ENCODE measurements around the gene NRK. TPM values are rescaled to one million over a fixed set of nuclear protein-coding genes. Genes with fewer than 3 reads are reported as not detected.
"Not testable (repeated sequence)": the region's sequence is repeated elsewhere in the genome, so short reads cannot be mapped to it uniquely, and the experiment has no call there.

The NRK gene
- total and polyA plus RNA-seq, 2 donors from 2014 or later, result 5.0 to 7.9 TPM

- no peak for FAIRE-seq
- Histone ChIP-seq H3K9me3 (ENCODE audit: control insufficient read depth in 2 of 3, insufficient read depth in 1 of 3, low read length in 3 of 3) (no peaks in the 10 kb centered on the region), H3K27me3 (ENCODE audit: control insufficient read depth, insufficient read depth, low read length) (peaks cover 10% of the 10 kb centered on the region), H3K36me3 (ENCODE audit: control insufficient read depth in 2 of 3, insufficient read depth in 3 of 3, low read length in 3 of 3) (no peaks in the 10 kb centered on the region), H3K4me1 (ENCODE audit: control insufficient read depth in 2 of 3, insufficient read depth in 2 of 3, low read depth in 1 of 3, low read length in 3 of 3) (peaks cover 0 to 3% (median 0%) of the 10 kb centered on the region in 3 donors), H3K9ac (ENCODE audit: low read length in 3 of 3) (no peak overlapping the region), H3K4me3 (ENCODE audit: low read length in 3 of 3) (peak overlapping the region in 2 of 3 donors; percentile 12 to 48), H3K27ac (ENCODE audit: low read depth in 2 of 2, low read length in 2 of 2) (no peak overlapping the region)
- no peak for TF ChIP-seq CTCF (IDR thresholded peaks at IDR 0.05; ENCODE audit: borderline replicate concordance, extremely low read depth, insufficient read depth)
- intact Hi-C loops (cut with DNase I), result no loop called here
- DNase-seq, result peak in 1 of 5 donors; percentile 36
Measured at GRCh38 chrX:105823092-105823455, 735 bp downstream of the NRK start.

DNA sequence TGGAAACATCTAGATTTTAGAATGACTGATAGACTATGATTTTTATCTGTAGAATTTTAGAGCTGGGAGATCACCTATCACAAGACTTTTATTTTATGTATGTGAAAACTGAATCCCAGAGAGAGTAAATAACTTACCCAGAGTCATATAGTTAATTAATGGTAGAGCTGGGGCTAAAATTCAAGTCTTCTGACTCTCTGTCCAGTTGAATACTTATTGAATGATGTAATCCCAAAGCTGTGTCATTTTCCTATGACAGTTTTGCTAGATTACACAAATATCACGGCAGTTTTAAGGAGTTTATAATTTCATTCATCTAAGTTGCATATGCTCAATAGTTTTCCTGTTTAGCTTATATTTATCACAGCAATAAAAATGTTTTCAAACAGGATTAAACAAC lies 6.7 kb downstream of the NRK start:
- no peak for TF ChIP-seq CTCF (IDR thresholded peaks at IDR 0.05; ENCODE audit: borderline replicate concordance, extremely low read depth, insufficient read depth)
- H3K27ac ChIP-seq (ENCODE audit: low read depth in 2 of 2, low read length in 2 of 2), result no peak overlapping the region
- FAIRE-seq (peak; percentile 83), DNase-seq (no peak)
- H3K4me1 ChIP-seq (ENCODE audit: control insufficient read depth in 2 of 3, insufficient read depth in 2 of 3, low read depth in 1 of 3, low read length in 3 of 3), result no peaks in the 10 kb centered on the region
- intact Hi-C loops (cut with DNase I), result no loop called here
- H3K9me3 ChIP-seq (ENCODE audit: control insufficient read depth in 2 of 3, insufficient read depth in 1 of 3, low read length in 3 of 3), result no peaks in the 10 kb centered on the region
- no peaks in the 10 kb centered on the region for H3K27me3 ChIP-seq (ENCODE audit: control insufficient read depth, insufficient read depth, low read length)
- H3K9ac ChIP-seq (ENCODE audit: low read length in 3 of 3), result no peak overlapping the region
- no peak overlapping the region for H3K4me3 ChIP-seq (ENCODE audit: low read length in 3 of 3)
- no peaks in the 10 kb centered on the region for H3K36me3 ChIP-seq (ENCODE audit: control insufficient read depth in 2 of 3, insufficient read depth in 3 of 3, low read length in 3 of 3)

- no peaks in the 10 kb centered on the region for H3K4me1 ChIP-seq (ENCODE audit: control insufficient read depth in 2 of 3, insufficient read depth in 2 of 3, low read depth in 1 of 3, low read length in 3 of 3)
- H3K9me3 ChIP-seq (ENCODE audit: control insufficient read depth in 2 of 3, insufficient read depth in 1 of 3, low read length in 3 of 3), result no peaks in the 10 kb centered on the region
- no peak overlapping the region for H3K4me3 ChIP-seq (ENCODE audit: low read length in 3 of 3)
- peak in 4 of 5 donors; percentile 26 to 73 (median 42) for DNase-seq
- H3K36me3 ChIP-seq (ENCODE audit: control insufficient read depth in 2 of 3, insufficient read depth in 3 of 3, low read length in 3 of 3), result no peaks in the 10 kb centered on the region
- no peak overlapping the region for H3K27ac ChIP-seq (ENCODE audit: low read depth in 2 of 2, low read length in 2 of 2)
- H3K27me3 ChIP-seq (ENCODE audit: control insufficient read depth, insufficient read depth, low read length), result peaks cover 2% of the 10 kb centered on the region
- no peak for TF ChIP-seq CTCF (IDR thresholded peaks at IDR 0.05; ENCODE audit: borderline replicate concordance, extremely low read depth, insufficient read depth)
- intact Hi-C loops (cut with DNase I), result no loop called here
- H3K9ac ChIP-seq (ENCODE audit: low read length in 3 of 3), result no peak overlapping the region
- no peak for FAIRE-seq
Measured at GRCh38 chrX:105837232-105837631, 14.9 kb downstream of the NRK start.

DNA sequence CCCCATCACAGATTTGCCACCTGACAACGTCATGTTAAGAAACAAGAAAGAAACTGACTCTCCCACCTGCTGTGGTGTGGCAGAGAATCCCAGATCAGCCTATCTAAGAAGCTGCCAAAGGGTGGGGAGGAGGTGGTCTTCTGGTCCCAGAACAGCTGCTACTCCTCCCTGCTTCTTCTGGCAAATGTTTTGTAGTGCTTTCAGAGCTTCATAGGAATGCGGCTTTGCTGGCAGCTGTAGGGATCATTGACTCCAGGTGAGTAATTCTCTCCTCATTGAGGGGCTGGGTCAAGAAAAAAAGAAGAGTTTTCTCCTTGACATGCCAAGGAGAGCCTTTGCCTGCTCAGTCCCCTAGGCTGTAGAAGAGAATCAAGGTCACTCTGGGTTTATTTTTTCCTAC lies 23.3 kb downstream of the NRK start:
- no peaks in the 10 kb centered on the region for H3K4me1 ChIP-seq (ENCODE audit: control insufficient read depth in 2 of 3, insufficient read depth in 2 of 3, low read depth in 1 of 3, low read length in 3 of 3)
- no peak for FAIRE-seq
- no peaks in the 10 kb centered on the region for H3K36me3 ChIP-seq (ENCODE audit: control insufficient read depth in 2 of 3, insufficient read depth in 3 of 3, low read length in 3 of 3)
- H3K27ac ChIP-seq (ENCODE audit: low read depth in 2 of 2, low read length in 2 of 2), result no peak overlapping the region
- no peak for TF ChIP-seq CTCF (IDR thresholded peaks at IDR 0.05; ENCODE audit: borderline replicate concordance, extremely low read depth, insufficient read depth)
- no peak overlapping the region for H3K9ac ChIP-seq (ENCODE audit: low read length in 3 of 3)
- DNase-seq, result peak in 1 of 5 donors; percentile 10
- peaks cover 8% of the 10 kb centered on the region for H3K27me3 ChIP-seq (ENCODE audit: control insufficient read depth, insufficient read depth, low read length)
- no peaks in the 10 kb centered on the region for H3K9me3 ChIP-seq (ENCODE audit: control insufficient read depth in 2 of 3, insufficient read depth in 1 of 3, low read length in 3 of 3)
- intact Hi-C loops (cut with DNase I), result no loop called here
- H3K4me3 ChIP-seq (ENCODE audit: low read length in 3 of 3), result no peak overlapping the region

- H3K4me1 ChIP-seq (ENCODE audit: control insufficient read depth in 2 of 3, insufficient read depth in 2 of 3, low read depth in 1 of 3, low read length in 3 of 3); H3K36me3 ChIP-seq (ENCODE audit: control insufficient read depth in 2 of 3, insufficient read depth in 3 of 3, low read length in 3 of 3); H3K27ac ChIP-seq (ENCODE audit: low read depth in 2 of 2, low read length in 2 of 2); H3K9me3 ChIP-seq (ENCODE audit: control insufficient read depth in 2 of 3, insufficient read depth in 1 of 3, low read length in 3 of 3); H3K9ac ChIP-seq (ENCODE audit: low read length in 3 of 3); FAIRE-seq; intact Hi-C loops (cut with DNase I); DNase-seq; H3K4me3 ChIP-seq (ENCODE audit: low read length in 3 of 3); H3K27me3 ChIP-seq (ENCODE audit: control insufficient read depth, insufficient read depth, low read length): not testable (repeated sequence)
Measured at GRCh38 chrX:105850100-105850499, 27.8 kb downstream of the NRK start.

All from kidney (tissue), 14 donors.